Stimulated activated CD4-positive, alpha-beta T cell treated with anti-CD3 and anti-CD28 coated beads, TNF-alpha, amount 100 ng/mL, for 1 hour (primary cell): ENCODE measurements around the gene PINLYP.

ENCODE experiments used
- DNase-seq, 3 donors: peaks; one replicate each; pipeline ENCODE4 v3.0.0-alpha.2; 2020; ENCODE audit warnings: low read depth in 3 of 3, low spot score in 1 of 3

Gene PINLYP

DNA sequence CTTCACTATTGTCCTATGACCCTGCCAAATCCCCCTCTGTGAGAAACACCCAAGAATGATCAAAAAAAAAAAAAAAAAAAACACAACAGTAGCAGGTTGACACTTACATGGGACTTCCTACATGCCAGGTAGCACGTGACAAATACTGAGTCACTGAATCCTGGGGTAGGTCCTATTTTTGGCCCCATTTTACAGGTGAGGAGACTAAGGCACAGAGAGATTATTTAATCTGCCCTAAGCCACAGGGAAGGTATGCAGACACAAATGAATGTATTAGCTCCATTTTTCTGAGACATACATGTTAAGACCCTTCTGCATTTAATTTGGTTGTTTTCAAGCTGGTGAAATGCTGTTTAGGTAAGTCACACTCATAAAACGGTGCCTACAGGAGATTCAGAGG, 26.9 kb upstream of the PINLYP start:
- DNase-seq: no peak

DNA sequence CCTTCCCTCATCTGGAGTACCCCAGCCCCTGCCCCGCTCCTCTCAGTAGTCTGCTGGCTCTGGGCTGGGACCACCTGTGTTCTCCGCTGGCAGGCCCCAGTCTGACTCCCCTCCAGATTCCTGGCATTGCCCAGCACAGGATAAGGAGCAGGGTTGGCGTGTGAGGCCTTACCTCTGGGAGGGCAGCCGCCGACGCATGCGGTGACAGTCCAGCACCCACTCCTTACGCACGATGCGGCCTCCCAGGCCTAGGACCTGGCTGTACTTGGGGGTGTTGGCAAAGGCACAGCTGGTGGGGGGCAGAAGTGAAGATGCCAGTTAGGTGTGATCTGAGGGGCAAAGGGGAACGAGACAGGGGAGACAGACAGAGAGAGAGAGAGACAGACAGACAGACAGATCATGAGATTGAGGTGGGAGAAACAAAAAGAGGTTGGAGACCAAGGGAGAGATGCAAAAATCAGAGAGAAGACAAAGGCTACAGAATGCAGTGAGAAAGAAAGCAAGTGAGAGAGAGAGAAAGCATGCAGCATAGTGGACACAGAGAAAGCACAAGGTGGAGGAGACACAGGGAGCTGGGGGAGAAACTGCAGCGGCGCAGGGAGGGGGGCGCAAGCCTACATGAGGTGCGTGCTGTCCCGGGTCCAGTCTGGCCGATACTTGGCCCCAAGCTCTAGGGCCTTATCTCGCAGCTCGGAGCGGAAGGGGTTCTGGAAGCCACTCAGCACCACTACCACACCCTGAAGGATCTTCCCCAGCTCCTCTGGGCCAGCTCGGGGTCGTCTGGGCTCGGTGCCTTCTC, 24.0 kb upstream of the PINLYP start:
- no peak for DNase-seq

DNA sequence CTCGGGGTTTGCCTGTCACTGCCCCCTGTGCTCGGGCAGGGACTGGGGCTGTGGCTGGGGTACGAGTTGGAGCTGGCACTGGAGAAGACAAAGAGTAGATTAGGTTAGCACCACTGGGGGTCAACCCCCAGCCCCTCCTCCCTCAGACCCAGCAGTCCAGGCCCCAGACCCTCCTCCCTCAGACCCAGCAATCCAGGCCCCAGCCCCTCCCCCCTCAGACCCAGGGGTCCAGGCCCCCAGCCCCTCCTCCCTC, 23.5 kb upstream of the PINLYP start:
- DNase-seq: no peak

DNA sequence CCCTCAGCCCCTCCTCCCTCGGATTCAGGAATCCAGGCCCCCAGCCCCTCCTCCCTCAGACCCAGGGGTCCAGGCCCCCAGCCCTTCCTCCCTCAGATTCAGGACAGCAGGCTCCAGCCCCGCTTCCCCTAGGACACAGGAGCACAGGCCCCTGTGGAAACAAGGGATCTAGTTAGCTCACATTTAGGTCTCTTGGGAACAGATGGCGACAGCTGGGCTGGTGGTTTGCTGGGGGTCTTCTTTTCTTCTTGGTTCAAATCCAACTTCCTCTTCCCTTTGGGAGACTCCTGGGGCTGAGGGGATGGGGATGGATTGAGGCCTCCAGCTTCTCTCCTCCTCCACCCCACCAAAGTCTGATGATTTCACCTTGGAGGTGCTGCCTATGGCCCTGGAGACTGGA, 23.0 kb upstream of the PINLYP start:
- DNase-seq: no peak

DNA sequence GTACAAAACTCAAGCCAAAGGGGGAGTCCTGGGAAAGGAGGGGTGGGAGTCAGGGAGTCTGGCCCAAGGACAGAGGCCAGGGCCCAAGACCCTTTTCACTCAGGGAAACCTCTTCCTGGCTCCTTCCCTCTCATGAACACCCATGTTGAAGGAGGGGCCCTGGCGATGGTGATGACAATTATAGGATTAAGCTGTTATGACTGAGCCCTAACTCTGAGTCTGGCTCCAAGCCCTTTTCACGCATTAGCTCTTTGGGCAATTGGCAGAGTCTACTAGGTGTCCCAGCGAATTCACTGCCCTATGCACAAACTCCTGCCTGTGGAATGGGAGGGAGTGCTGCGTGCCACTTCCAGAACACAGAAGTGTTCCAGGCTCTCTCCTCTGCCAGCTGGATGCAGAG, 21.9 kb upstream of the PINLYP start:
- no peak for DNase-seq

DNA sequence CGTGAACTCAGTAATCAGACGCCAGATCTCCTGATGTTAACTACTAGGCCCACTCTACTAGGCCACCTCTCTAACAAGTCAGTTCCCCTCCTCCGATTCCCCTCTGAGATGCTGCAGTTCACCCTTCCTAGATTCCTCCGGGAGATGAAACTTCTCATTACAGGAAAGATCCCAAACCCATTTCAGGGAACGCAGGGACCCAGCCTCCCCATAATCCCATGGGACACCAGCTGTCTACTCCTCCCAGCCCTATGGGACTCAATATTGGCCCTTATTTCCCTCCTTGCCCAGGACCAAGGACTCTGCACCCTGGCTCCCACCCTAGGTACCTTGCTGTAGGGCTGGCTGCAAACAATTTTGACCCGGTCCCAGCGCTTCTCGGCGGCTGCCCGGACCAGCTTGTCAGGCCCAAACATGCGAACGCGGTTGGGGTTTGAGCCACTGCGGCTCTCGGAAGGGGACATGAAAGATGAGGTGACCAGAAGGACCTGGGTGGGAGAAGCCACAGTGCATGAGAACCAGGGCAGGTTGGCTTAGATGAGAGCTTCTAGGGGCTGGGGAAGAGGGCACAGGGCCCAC, 21.2 kb upstream of the PINLYP start:
- no peak for DNase-seq

DNA sequence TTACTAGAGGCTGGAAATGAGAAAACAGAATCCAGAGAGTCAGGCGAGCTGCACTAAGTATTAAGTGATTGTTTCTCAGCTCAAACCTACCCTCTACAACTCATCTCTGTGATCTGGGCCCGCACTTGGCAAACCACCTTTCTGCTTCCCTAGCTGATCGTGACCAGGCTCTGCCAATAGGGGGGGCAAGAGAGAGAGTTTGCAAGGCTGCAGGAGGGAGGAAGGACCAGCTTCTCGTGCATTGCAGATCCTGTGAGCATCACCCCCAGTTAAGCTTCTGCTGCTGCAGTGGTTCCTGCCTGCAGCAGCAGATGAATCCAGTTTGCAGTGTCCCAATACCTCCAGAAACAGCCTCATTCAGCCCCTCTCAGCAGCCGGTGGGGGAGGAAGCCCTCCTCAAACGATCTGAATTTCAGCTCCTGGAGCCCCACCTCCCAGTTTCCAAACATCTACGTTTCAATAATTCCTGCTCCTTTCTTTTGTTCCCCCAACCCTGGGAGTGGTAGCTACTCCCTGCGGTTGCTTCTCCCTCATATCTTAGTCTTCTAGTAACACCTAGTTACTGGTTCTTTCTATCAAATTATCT, 20.3 kb upstream of the PINLYP start:
- DNase-seq: peak; percentile 57 to 66 (median 66)

DNA sequence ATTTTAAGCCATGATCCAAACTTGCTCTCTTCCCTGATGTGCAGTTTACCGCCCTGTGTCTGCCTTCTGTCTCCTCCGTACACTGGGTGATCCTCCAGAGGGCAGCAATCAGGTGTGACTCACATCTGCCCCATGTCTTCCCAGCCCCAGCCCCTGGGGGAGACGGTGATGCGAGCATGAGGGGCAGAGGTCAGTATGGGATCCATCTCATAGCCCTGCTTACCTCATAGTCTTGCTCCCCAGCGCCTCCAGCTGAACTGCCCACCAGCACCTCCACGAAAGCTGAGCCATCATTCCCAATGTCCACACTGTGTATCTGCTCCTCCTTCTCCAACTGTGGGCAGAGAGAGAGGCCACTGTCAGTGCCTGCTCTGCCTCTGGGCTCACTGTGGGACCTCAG, 14.9 kb upstream of the PINLYP start:
- no peak for DNase-seq

DNA sequence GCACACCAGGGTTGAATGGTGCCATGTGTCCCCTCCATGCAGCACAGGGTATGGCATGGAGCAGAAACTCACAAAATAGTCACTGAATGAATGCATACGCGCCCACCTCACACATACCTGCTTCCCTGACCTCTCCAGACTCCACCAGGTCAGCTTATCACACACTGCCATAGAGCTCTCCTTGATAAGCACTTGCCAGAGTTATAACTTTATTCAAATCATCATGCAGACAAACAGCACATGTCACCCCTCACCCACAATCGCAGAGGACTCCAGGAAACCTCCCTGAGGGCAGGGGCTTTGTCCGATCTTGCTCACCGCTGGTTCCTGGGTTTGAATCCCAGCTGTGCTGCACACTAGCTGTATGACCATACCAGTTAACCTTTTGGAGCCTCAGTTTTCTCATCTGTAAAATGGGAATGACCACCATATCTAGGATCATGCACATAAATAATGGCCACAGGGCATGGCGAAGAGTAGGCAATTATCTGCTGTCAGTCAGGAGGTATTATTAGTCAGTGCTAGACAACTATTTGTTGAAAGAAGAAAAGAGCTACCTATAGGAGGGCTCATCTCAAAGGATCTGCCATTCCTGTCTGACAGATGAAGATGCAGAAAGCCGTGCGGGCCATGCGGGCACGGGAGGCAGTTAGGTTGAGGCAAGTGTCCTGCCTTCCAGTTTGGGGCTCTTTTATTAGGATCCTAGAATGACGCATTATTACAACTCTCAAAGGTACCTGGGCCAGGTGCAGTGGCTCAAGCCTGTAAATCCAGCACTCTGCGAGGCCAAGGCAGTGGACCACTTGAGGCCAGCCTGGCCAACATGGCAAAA, 14.2 kb upstream of the PINLYP start:
- DNase-seq: no peak

DNA sequence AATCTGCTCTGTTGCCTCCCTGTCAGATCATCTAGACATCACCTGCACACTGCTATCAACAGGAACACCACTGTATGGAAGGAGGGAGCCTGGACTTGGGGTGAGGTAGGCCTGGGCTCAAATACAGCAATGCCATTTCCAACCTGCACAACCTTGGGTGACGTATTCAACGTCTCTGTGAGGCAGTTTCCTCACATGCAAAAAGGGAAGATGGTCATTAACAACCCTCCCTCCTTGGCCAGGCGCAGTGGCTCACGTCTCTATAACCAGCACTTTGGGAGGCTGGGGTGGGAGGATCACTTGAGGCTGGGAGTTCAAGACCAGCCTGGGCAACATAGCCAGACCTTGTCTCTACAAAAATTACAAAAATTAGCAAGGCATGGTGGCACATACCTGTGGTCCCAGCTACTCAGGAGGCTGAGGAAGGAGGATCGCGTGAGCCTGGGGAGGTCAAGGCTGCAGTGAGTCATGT, 13.3 kb upstream of the PINLYP start:
- no peak for DNase-seq

DNA sequence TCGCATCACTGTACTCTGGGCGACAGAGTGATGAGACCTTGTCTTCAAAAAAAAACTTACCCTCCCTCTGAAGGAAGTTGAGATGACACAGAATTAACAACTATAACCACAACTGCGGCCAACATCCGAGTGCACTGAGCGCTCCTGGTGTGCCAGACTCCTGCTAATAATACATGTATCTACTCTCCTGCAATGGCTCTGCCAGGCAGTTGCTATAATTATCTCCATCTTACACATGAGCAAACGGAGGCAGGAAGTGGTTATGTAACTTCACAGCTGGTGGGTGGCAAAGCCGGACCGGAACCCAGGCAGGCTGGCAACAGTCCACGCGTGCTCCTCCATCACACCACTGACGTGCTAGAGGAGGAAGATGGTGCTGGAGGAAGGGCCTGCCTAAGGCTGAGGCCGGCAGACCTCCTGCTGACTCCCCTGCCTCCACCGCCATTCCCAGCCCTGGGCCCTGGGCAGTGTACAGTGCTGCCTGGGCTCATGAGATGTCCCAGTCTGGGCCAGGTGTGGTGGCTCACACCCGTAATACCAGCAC, 12.8 kb upstream of the PINLYP start:
- DNase-seq: peak; percentile 23 to 55 (median 40)

DNA sequence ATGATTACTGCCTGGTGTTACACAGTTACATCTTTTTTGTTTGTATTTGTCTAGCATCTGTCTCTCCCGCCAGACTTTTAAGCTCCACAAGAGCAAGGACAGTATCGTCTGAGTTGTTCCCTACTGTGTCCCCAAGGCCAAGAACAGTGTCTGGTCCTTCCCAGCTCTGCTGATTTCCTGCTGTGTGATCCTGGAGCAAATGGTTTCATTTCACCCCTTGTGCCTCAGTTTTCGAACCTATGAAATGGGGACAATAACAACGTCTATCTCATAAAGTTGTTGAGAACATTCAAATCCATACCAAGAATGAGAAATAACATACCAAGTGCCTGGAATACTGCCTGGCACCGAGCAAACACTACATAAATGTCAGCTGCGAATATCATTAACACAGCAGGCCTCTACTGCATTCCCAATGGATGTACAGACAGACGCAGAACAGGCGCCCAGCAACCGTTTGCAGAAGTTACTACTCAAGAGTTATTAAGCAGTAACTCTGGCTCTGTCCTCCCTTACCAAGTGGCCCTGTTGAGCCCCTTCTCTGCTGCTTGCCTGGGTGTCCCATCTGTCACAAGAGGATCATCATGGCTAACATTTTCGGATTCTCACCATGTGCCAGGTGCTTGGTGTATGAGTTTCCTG, 11.7 kb upstream of the PINLYP start:
- DNase-seq: no peak

DNA sequence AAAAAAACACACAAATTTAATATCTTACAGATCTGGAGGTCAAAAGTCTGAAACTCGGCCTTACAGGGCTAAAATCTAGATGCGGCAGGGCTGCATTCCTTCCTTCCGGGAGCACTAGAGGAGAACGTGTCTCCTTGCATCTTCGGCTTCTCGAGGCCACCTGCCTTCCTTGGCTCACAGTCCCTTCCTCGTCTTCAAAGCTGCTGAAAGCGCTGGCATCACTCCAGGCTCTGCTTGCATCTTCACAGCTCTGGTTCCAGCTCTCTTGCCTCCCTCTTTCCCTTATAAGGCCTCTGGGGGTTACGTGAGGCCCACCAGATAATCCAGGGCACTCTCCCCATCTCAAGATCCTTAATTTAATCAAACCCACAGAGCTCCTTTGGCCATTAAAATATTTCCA, 10.8 kb upstream of the PINLYP start:
- DNase-seq: no peak

DNA sequence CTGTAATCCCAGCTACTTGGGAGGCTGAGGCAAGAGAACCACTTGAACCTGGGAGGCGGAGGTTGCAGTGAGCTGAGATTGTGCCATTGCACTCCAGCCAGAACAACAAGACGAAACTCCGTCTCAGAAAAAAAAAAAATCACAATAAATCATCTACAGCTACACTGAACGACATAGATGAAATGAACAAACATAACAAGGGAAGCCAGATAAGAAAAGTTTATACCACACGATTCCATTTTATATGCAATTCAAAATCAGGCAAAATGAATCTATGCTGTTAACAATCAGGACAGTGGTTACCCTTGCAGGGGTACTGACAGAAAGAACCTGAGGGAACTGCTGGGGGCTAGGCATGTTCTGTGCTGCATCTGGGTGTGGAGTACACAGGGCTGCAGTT, 5.9 kb upstream of the PINLYP start:
- no peak for DNase-seq

DNA sequence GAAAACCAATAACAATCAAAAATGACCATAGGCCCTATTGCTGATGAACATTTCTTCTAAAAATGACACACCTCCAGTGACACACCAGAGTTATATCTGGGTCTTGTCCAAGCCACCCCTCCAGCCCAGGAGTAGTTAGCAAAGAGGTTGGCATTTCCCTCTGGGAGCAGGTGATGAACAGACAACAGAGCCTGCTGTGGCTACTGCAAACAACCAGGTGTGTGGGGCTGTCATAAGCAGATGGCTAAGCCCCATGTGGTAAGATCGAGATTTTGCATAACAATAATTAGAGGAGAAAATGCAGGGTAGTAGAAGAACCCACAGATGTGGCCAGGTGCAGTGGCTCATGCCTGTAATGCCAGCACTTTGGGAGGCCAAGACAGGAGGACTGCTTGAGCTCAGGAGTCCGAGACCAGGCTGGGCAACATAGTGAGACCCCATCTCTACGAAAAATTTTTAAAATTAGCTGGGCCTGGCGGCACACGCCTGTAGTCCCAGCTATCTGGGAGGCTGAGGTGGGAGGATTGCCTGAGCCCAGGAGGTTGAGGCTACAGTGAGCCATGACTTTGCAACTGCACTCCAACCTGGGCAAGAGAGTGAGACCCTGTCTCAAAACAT, 5.3 kb upstream of the PINLYP start:
- no peak for DNase-seq

DNA sequence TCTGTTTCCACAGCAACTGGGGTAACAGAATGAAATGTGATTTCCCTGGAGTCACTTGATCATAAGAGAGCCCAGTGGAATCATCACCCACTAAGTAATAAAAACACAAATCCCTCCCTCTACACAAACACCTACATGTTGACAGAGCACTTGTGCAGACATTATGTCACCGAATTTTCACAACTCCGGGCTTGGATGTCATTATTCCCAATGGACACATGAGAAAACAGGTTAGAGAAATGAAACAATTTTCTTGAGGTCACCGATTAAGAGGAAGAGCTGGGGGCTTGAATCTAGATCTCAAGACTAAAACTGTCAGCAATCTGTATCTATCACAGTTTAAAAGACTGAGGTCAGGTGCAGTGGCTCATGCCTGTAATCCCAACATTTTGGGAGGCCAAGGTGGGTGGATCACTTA, 3.4 kb upstream of the PINLYP start:
- no peak for DNase-seq

DNA sequence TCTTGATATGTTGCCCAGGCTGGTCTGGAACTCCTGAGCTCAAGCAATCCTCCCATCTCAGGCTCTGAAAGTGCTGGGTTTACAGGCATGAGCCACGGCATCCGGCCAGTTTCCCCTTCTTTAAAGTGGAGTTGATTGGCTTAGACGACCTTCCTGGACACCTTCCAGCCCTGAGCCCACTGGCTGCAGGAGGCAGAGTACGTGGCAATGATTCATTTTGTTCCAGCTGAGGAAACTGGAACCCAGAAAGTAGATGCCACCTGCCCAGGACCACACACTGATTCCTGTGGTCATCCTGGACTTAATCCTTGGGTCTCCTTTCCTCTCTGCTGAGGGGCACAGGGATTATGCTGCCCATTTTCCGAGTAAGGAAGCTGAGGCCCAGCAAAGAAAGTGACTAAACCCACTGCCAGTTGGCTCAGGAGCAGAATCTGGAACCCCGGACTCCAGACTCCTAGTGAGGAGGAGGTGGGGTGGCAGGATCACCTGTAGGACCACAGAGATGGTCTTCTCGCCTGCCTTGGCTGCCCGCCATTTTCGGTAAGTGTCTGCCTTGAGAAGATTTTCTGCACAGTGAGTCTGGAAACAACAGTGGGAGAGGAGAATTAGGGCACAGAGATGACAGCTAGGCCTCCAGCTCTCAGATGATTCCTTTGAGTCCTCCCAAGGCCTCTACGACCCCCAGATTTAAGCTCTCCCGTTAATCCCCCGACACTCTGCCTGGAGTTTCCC, 1.0 kb upstream of the PINLYP start:
- no peak for DNase-seq

DNA sequence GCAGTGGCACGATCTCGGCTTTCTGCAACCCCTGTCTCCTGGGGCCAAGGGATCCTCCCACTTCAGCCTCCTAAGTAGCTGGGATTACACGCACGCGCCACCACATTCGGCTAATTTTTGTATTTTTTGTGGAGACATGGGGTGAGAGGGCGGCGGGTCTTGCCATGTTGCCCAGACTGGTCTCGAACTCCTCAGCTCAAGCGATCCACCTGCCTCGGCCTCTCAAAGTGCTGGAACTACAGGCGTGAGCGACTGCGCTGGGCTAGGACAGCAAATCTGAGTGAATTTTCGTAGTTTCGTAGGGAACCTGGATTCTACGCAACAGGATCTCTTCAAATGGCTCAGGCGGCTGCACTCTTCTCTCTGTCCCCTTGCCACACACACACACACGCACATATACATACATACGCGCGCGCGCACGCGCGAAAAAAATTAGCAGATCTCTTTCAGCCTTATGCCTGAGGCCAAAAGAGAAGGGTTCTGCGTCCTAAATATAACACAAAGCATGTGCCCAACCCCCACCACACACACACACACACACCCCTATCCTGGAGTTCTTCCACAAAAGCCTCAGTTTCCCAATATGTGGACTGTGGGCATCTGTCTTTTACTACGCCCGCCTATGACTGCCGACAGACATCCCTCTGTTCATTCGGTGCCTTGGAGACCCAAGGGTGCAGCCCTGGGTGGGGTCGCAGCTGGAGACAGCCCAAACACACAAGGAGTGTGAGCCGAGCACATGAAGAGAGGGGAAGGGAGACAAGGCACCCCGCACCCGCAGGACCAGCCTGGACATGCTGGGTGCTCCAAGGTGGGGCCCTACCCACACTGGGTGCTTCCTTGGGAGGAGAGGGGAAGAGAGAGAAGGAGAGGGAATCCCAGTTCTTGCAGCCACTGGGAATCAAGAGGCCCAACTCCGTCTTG, 616 bp downstream of the PINLYP start:
- DNase-seq: no peak

DNA sequence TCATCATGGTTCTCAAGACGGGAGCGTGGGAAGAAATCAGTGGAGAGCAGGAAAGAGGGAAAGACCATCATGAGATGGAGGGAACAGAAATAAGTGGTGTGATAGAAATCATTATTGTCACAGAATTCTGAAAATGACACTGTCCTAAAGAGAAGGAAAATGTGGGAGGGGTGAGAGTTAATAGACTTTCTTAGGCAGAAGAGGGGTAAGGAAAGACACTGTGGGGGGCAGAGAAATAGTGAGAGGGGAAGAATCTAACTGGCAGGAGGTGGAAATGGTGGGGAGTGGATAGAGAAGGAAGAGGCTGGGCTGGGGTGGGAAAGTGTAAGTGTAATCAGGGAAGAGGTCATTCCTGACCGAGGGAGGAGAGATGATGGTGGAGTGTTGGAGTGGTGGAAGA, 3.2 kb downstream of the PINLYP start:
- DNase-seq: no peak
